Posterior cingulate gyrus (tissue), 11 donors: ENCODE data around the gene DOCK8.

Experiments used
- DNase-seq, 10 donors: peaks; one replicate each; pipeline versions ENCODE4 v3.0.0 to v3.0.0-alpha.2; 2020 to 2021; ENCODE audit warnings: mixed read lengths in 3 of 10
- intact Hi-C: fragments of 100-400 bp; cut with DNase I; formaldehyde crosslinking; loops from one replicate; pipeline ENCODE4 v1.15.1; 2023

DOCK8 gene

GRCh38 chr9:447230-448025 lies 232.8 kb downstream of the DOCK8 start:
- intact Hi-C loops = no loop called here
- DNase-seq = no peak

- no peak for DNase-seq
- intact Hi-C loops = no loop called here
Observed at GRCh38 chr9:450057-450456, 235.4 kb downstream of the DOCK8 start.

- no peak for DNase-seq
- intact Hi-C loops = no loop called here
Observed at GRCh38 chr9:450561-450960, 235.9 kb downstream of the DOCK8 start.

- intact Hi-C loops = no loop called here
- DNase-seq = no peak
Observed at GRCh38 chr9:453832-454231, 239.2 kb downstream of the DOCK8 start.

- no peak for DNase-seq
- intact Hi-C loops = no loop called here
Observed at GRCh38 chr9:456365-456764, 241.7 kb downstream of the DOCK8 start.

- DNase-seq = no peak
- intact Hi-C loops = no loop called here
Observed at GRCh38 chr9:458590-458989, 243.9 kb downstream of the DOCK8 start.

- intact Hi-C loops = no loop called here
- no peak for DNase-seq
Observed at GRCh38 chr9:459491-460444, 245.1 kb downstream of the DOCK8 start.

GRCh38 chr9:462121-462520 lies 247.5 kb downstream of the DOCK8 start:
- intact Hi-C loops = no loop called here
- DNase-seq = no peak

GRCh38 chr9:462606-463005 lies 247.9 kb downstream of the DOCK8 start:
- DNase-seq = peak in 1 of 10 donors; percentile 8

GRCh38 chr9:463455-464171 lies 248.9 kb downstream of the DOCK8 start:
- no peak for DNase-seq
- intact Hi-C loops = no loop called here

More at GRCh38 chr9:462606-463005, 247.9 kb downstream of the DOCK8 start:
- intact Hi-C loops = no loop called here

- intact Hi-C loops = loop anchor here (5.0 kb wide), 1 partner anchor 41 kb away; no protein-coding TSS in a partner anchor
- DNase-seq = no peak
Observed at GRCh38 chr9:466747-467146, 252.1 kb downstream of the DOCK8 start.

- DNase-seq = no peak
- intact Hi-C loops = loop anchor here (5.0 kb wide), 1 partner anchor 38 kb away; no protein-coding TSS in a partner anchor
Observed at GRCh38 chr9:468766-469426, 254.2 kb downstream of the DOCK8 start.

GRCh38 chr9:469672-470551 lies 255.2 kb downstream of the DOCK8 start:
- DNase-seq = peak; percentile 47 to 96 (median 84)
- intact Hi-C loops = loop anchor here (5.0 to 10.0 kb wide), 3 partner anchors 37 to 285 kb away; no protein-coding TSS in a partner anchor

GRCh38 chr9:470552-471194 lies 256.0 kb downstream of the DOCK8 start:
- peak in 5 of 10 donors; percentile 16 to 84 (median 25) for DNase-seq

GRCh38 chr9:471320-471719 lies 256.7 kb downstream of the DOCK8 start:
- peak in 1 of 10 donors; percentile 65 for DNase-seq
- intact Hi-C loops = loop anchor here (10.0 kb wide), 2 partner anchors 67 to 283 kb away; no protein-coding TSS in a partner anchor

More at GRCh38 chr9:470552-471194, 256.0 kb downstream of the DOCK8 start:
- intact Hi-C loops = loop anchor here (10.0 kb wide), 2 partner anchors 66 to 284 kb away; no protein-coding TSS in a partner anchor

GRCh38 chr9:472479-473075 lies 257.9 kb downstream of the DOCK8 start:
- intact Hi-C loops = loop anchor here (10.0 kb wide), 2 partner anchors 68 to 282 kb away; no protein-coding TSS in a partner anchor
- DNase-seq = no peak

GRCh38 chr9:477193-477592 lies 262.5 kb downstream of the DOCK8 start:
- intact Hi-C loops = loop anchor here (10.0 kb wide), 2 partner anchors 72 to 278 kb away; no protein-coding TSS in a partner anchor
- DNase-seq = no peak
